K562 (cell line): ENCODE measurements around the gene ZFYVE28. TPM values are rescaled to one million over a fixed set of nuclear protein-coding genes. Genes with fewer than 3 reads are reported as not detected.
A peak's percentile ranks its signal among the peaks of the same experiment; 100 is the strongest.

Experiments used
- ATAC-seq: fragments of 200-7000 bp; cut with Tn5 transposase; 3 replicates; pipeline ENCODE4 v1.9.1; 2020; ENCODE audit warnings: moderate library complexity
- BruUV-seq: library from RNA; stranded (reverse); fragments of 400-500 nt; replicated peaks from 2 replicates; lab custom pipeline; 2021; lab: Mats Ljungman, UMichigan
- CTCF ChIA-PET: fragments of 300-600 bp; formaldehyde crosslinking; extraction: SDS; loops from one replicate; lab custom pipeline; 2021; ENCODE audit warnings: low intra/inter-chr PET ratio; lab: Yijun Ruan, JAX
- POLR2A ChIA-PET: fragments of 300-600, 350-650 bp; sonication (Branson Sonifier 250); formaldehyde crosslinking; extraction: SDS; loops from one replicate; lab custom pipeline; 2021; ENCODE audit warnings: antibody characterized with exemption, inconsistent platforms; lab: Yijun Ruan, JAX
- DNase-seq, 4 experiments: peaks; one replicate each; pipeline versions ENCODE4 v3.0.0 to v3.0.0-alpha.2; 2011 to 2018; ENCODE audit warnings: low spot score in 3 of 4, mixed read lengths in 3 of 4; ENCODE audit errors: extremely low read depth in 1 of 4
- FAIRE-seq: peaks from 2 replicates; lab custom pipeline; 2011; peaks lifted over from hg19 to GRCh38; lab: Jason Lieb, UNC
- H2AFZ ChIP-seq: 2 replicates; pipeline ENCODE4 v1.6.0; 2011; ENCODE audit warnings: low read depth, low read length, control low read depth, inconsistent platforms
- H3K27ac ChIP-seq: fragments of 200-600 bp; 3 replicates; pipeline ENCODE4 v1.8.0; 2011; ENCODE audit warnings: low read depth, mild to moderate bottlenecking, control low read depth, inconsistent platforms, low read length, moderate library complexity, mixed read lengths; ENCODE audit errors: extremely low read depth
- H3K27me3 ChIP-seq, 2 experiments: fragments of 300-600 bp in 1 of 2; 2 replicates in 1 of 2; 3 replicates in 1 of 2; pipeline versions ENCODE4 v1.6.0 to v1.8.0; 2011; ENCODE audit warnings: inconsistent platforms in 2 of 2, low read length in 2 of 2, mild to moderate bottlenecking in 1 of 2, mixed read lengths in 1 of 2, moderate library complexity in 1 of 2; ENCODE audit not compliant: control insufficient read depth in 2 of 2, insufficient read depth in 2 of 2
- H3K36me3 ChIP-seq: fragments of 300-600 bp; 3 replicates; pipeline ENCODE4 v1.8.0; 2011; ENCODE audit warnings: mild to moderate bottlenecking, low read length, inconsistent platforms; ENCODE audit not compliant: control insufficient read depth, insufficient read depth
- H3K4me1 ChIP-seq, 2 experiments: fragments of 200-600 bp in 1 of 2; replicated peaks in 1 of 2; 2 replicates in 1 of 2; 3 replicates in 1 of 2; pipeline versions ENCODE4 v1.5.1 to v1.8.0; 2011; ENCODE audit warnings: inconsistent platforms in 2 of 2, low read length in 2 of 2, mild to moderate bottlenecking in 1 of 2, mixed read lengths in 1 of 2, moderate library complexity in 1 of 2; ENCODE audit not compliant: control insufficient read depth in 2 of 2, insufficient read depth in 2 of 2
- H3K4me2 ChIP-seq: 2 replicates; pipeline ENCODE4 v1.6.1; 2011; ENCODE audit warnings: low read length, control low read depth, inconsistent platforms, mixed read lengths; ENCODE audit not compliant: insufficient read depth
- H3K4me3 ChIP-seq: fragments of 200-600 bp; sonication (generic), shearing (Covaris generic); 2 replicates; pipeline ENCODE4 v1.5.1; 2016; ENCODE audit warnings: control low read depth, inconsistent platforms
- H3K79me2 ChIP-seq: fragments of 200-600 bp; 3 replicates; pipeline ENCODE4 v1.8.0; 2011; ENCODE audit warnings: low read length, inconsistent platforms; ENCODE audit not compliant: control insufficient read depth, insufficient read depth
- H3K9ac ChIP-seq, 2 experiments: 2 replicates each; pipeline versions ENCODE4 v1.6.0 to v1.6.1; 2011; ENCODE audit warnings: low read depth in 2 of 2, low read length in 2 of 2, control low read depth in 1 of 2, inconsistent platforms in 1 of 2, mild to moderate bottlenecking in 1 of 2, mixed read lengths in 1 of 2; ENCODE audit not compliant: insufficient read depth in 1 of 2
- H3K9me1 ChIP-seq: one replicate; pipeline ENCODE4 v1.6.0; 2011; ENCODE audit warnings: inconsistent platforms, mild to moderate bottlenecking, low read length, moderate library complexity; ENCODE audit not compliant: control insufficient read depth, insufficient read depth
- H3K9me3 ChIP-seq: replicated peaks from 2 replicates; pipeline ENCODE4 v1.5.1; 2011; ENCODE audit warnings: low read depth, low read length, inconsistent platforms; ENCODE audit not compliant: control insufficient read depth, insufficient read depth
- H4K20me1 ChIP-seq: replicated peaks from 2 replicates; pipeline ENCODE4 v1.6.1; 2011; ENCODE audit warnings: low read length, inconsistent platforms, mixed read lengths; ENCODE audit not compliant: control insufficient read depth, insufficient read depth
- ARID1B ChIP-seq: fragments of 450-650 bp; IDR thresholded peaks from 2 replicates; pipeline ENCODE4 v1.6.1; 2016; ENCODE audit warnings: antibody characterized with exemption, mild to moderate bottlenecking, inconsistent platforms
- BCL6 ChIP-seq: fragments of 250-450 bp; sonication (Bioruptor Pico); IDR thresholded peaks from 2 replicates; pipeline ENCODE4 v1.4.0; 2020
- FOXP1 ChIP-seq: sonication (generic); formaldehyde crosslinking; IDR thresholded peaks from 2 replicates; pipeline ENCODE4 v1.8.0; 2022; ENCODE audit warnings: mild to moderate bottlenecking, missing genetic modification reagents
- GABPB2 ChIP-seq: fragments of 250-450 bp; sonication (Bioruptor Pico); conservative IDR thresholded peaks from 2 replicates; pipeline ENCODE4 v1.5.1; 2021; ENCODE audit warnings: mild to moderate bottlenecking
- IFI16 ChIP-seq: fragments of 250-450 bp; sonication (Bioruptor Pico); IDR thresholded peaks from 2 replicates; pipeline ENCODE4 v2.1.2; 2022; ENCODE audit warnings: mild to moderate bottlenecking, inconsistent platforms
- MED1 ChIP-seq: sonication (generic); formaldehyde crosslinking; IDR thresholded peaks from 2 replicates; pipeline ENCODE4 v1.8.1; 2023; ENCODE audit warnings: missing genetic modification reagents, borderline replicate concordance
- PATZ1 ChIP-seq: fragments of 250-450 bp; sonication (Bioruptor Pico); IDR thresholded peaks from 2 replicates; pipeline ENCODE4 v1.5.0; 2020; ENCODE audit warnings: mild to moderate bottlenecking, borderline replicate concordance
- PTBP1 ChIP-seq: fragments of 200-400 bp; formaldehyde crosslinking; IDR thresholded peaks from 2 replicates; pipeline ENCODE4 v1.6.1; 2017; ENCODE audit warnings: low read depth, low read length
- SMARCA4 ChIP-seq: fragments of 450-650 bp; IDR thresholded peaks from 2 replicates; pipeline ENCODE4 v1.6.1; 2016
- TAF1 ChIP-seq: IDR thresholded peaks from 2 replicates; pipeline ENCODE4 v1.6.1; 2011; ENCODE audit warnings: mild to moderate bottlenecking, low read length, moderate library complexity; ENCODE audit not compliant: insufficient read depth, control insufficient read depth, severe bottlenecking; ENCODE audit errors: extremely low read depth
- TCF3 ChIP-seq: sonication (generic); formaldehyde crosslinking; IDR thresholded peaks from 2 replicates; pipeline ENCODE4 v1.4.0; 2020; ENCODE audit warnings: mild to moderate bottlenecking, missing genetic modification reagents
- TEAD4 ChIP-seq, 2 experiments: sonication (generic) in 1 of 2; formaldehyde crosslinking in 1 of 2; IDR thresholded peaks; 2 replicates each; pipeline versions ENCODE4 v1.6.1 to v1.8.0; 2012 to 2022; ENCODE audit warnings: borderline replicate concordance in 1 of 2, inconsistent platforms in 1 of 2, low read length in 1 of 2, mild to moderate bottlenecking in 1 of 2, missing genetic modification reagents in 1 of 2
- XRCC5 ChIP-seq: fragments of 200-400 bp; formaldehyde crosslinking; IDR thresholded peaks from 2 replicates; pipeline ENCODE4 v1.6.1; 2017; ENCODE audit warnings: low read depth, mild to moderate bottlenecking, low read length
- ZBTB17 ChIP-seq: fragments of 450-650 bp; formaldehyde crosslinking; IDR thresholded peaks from 2 replicates; pipeline ENCODE4 v1.4.0; 2020; ENCODE audit warnings: mild to moderate bottlenecking
- ZC3H11A ChIP-seq: IDR thresholded peaks from 2 replicates; pipeline ENCODE4 v1.6.1; 2012; ENCODE audit warnings: low read depth, low read length, improper control_type of control experiment
- ZNF121 ChIP-seq: sonication (generic); formaldehyde crosslinking; conservative IDR thresholded peaks from 2 replicates; pipeline ENCODE4 v1.8.0; 2022; ENCODE audit warnings: missing genetic modification reagents
- ZNF174 ChIP-seq: fragments of 250-450 bp; sonication (Bioruptor Pico); IDR thresholded peaks from 2 replicates; pipeline ENCODE4 v1.4.0; 2020; ENCODE audit warnings: mild to moderate bottlenecking
- ZNF444 ChIP-seq: fragments of 250-450 bp; sonication (Bioruptor Pico); IDR thresholded peaks from 2 replicates; pipeline ENCODE4 v1.4.0; 2020; ENCODE audit warnings: mild to moderate bottlenecking, moderate library complexity
- ZNF740 ChIP-seq, 3 experiments: fragments of 200-800 bp in 1 of 3; sonication (Bioruptor generic) in 1 of 3; sonication (generic) in 1 of 3; formaldehyde crosslinking in 1 of 3; IDR thresholded peaks; 2 replicates each; pipeline versions ENCODE4 v1.6.1 to v1.8.0; 2016 to 2022; ENCODE audit warnings: mild to moderate bottlenecking in 2 of 3, missing compliant biosample characterization in 2 of 3, missing genetic modification characterization in 2 of 3, missing genetic modification reagents in 1 of 3
- WGBS: fragments of 100-300 bp; shearing (Covaris generic); methylation state at CpG from one replicate; pipeline ENCODE4 v1.1.6; 2016; ENCODE audit warnings: low coverage, mixed read lengths; ENCODE audit not compliant: insufficient coverage; ENCODE audit errors: missing lambda C conversion rate; 5-methylcytosine and 5-hydroxymethylcytosine counted together
- in situ Hi-C: fragments of 300-500 bp; cut with MboI; formaldehyde crosslinking; loops from 4 replicates; pipeline ENCODE4 v1.15.0; 2018; ENCODE audit warnings: inconsistent platforms, mixed read lengths
- intact Hi-C: fragments of 100-400 bp; cut with micrococcal nuclease; formaldehyde crosslinking; loops from 2 replicates; pipeline ENCODE4 v1.14.2; 2022
- polyA plus RNA-seq, 8 experiments: library from polyadenylated mRNA; depleted of rRNA in 4 of 8; stranded (reverse) in 5 of 8; unstranded in 3 of 8; fragments of >200 nt; fragmentation: Nextera tagmentation in 2 of 8; fragmentation: Illumina TruSeq in 1 of 8; extraction: Ambion mirVana in 2 of 8; extraction: Trizol in 1 of 8; gene quantifications; 2 replicates each; pipeline versions ENCODE4 v1.2.1 to v1.2.3, GENCODE V29; 2011 to 2014; ENCODE audit warnings: inconsistent platforms in 1 of 8, missing spikeins in 1 of 8
- total RNA-seq, 7 experiments: library from RNA; depleted of rRNA in 6 of 7; stranded (reverse); fragments of >200 nt in 6 of 7; fragmentation: Illumina TruSeq in 2 of 7; extraction: Trizol in 2 of 7; gene quantifications; 2 replicates each; pipeline versions ENCODE4 v1.2.1 to v1.2.3, GENCODE V29; 2011 to 2021; ENCODE audit warnings: low replicate concordance in 1 of 7

ZFYVE28 gene
- total and polyA plus RNA-seq, 9 of the 15 experiments (the other 6 are each of a cell fraction or from before 2014, with no cell fraction given) = 1.3 to 24.8 (median 8.9) TPM

- FAIRE-seq (peak; percentile 97), ATAC-seq (peak; percentile 99), DNase-seq (peak; percentile 94 to 96 (median 95))
- intact Hi-C loops = loop anchor here (1.0 kb wide), 2 partner anchors 198 to 221 kb away; no protein-coding TSS in a partner anchor
- in situ Hi-C loops = loop anchor here (10.0 kb wide), 1 partner anchor 217 kb away; no protein-coding TSS in a partner anchor
- Histone ChIP-seq H3K4me3 (no peak overlapping the region; the same call in 1 of the 2 replicates), H3K4me1 (peaks cover 4 to 44% of the 10 kb centered on the region in 2 experiments; a peak in 4 of 5 replicates), H3K27me3 (no peaks in the 10 kb centered on the region), H3K27ac (no peak overlapping the region), H2AFZ (peak overlapping the region; percentile 96), H3K79me2 (no peaks in the 10 kb centered on the region), H3K4me2 (peak overlapping the region; percentile 64), H4K20me1 (no peaks in the 10 kb centered on the region), H3K36me3 (no peaks in the 10 kb centered on the region), H3K9ac (peak overlapping the region in 1 of 2 experiments; percentile 69; a peak in 2 of 4 replicates), H3K9me3 (no peaks in the 10 kb centered on the region), H3K9me1 (no peaks in the 10 kb centered on the region)
- WGBS = 11% methylated on average over 12 of the region's 14 CpGs
- BruUV-seq = no TSS peak
- ChIA-PET CTCF (interaction anchor here (0.6 to 2.6 kb wide), 3 partner anchors 32 to 267 kb away, joined by 3 to 25 read pairs (median 6); no protein-coding TSS in a partner anchor), POLR2A (interaction anchor here (0.6 kb wide), 2 partner anchors 10 to 14 kb away, joined by 3 read pairs; no protein-coding TSS in a partner anchor)
- TF ChIP-seq GABPB2 = no peak
- TF ChIP-seq TAF1 = no peak
- no peak for TF ChIP-seq SMARCA4
- TF ChIP-seq ZNF121 (CRISPR knock-in tag) = no peak
- TF ChIP-seq FOXP1 (CRISPR knock-in tag) = no peak
- TF ChIP-seq TCF3 (CRISPR knock-in tag) = no peak; the same call in 1 of the 2 replicates
- TF ChIP-seq ZNF740 (CRISPR knock-in tag; IDR thresholded peaks at IDR 0.05) = no peak
- no peak for TF ChIP-seq ZNF740 (tag; IDR thresholded peaks at IDR 0.05)
- no peak for TF ChIP-seq PATZ1
- peak; percentile 90 for TF ChIP-seq XRCC5
- TF ChIP-seq MED1 (CRISPR knock-in tag) = no peak
- no peak for TF ChIP-seq BCL6 (CRISPR knock-in tag)
- no peak for TF ChIP-seq PTBP1
- TF ChIP-seq ZNF174 (CRISPR knock-in tag) = no peak
- TF ChIP-seq ZNF444 (CRISPR knock-in tag) = no peak
- no peak for TF ChIP-seq ARID1B
- TF ChIP-seq IFI16 (CRISPR knock-in tag) = no peak
- TF ChIP-seq TEAD4 (IDR thresholded peaks at IDR 0.05; ENCODE audit: low read length) = no peak
- no peak for TF ChIP-seq TEAD4 (CRISPR knock-in tag; IDR thresholded peaks at IDR 0.05; ENCODE audit: borderline replicate concordance)
- 0 out of 2 replicates have a peak, but pooled peaks have one; percentile 56 for TF ChIP-seq ZC3H11A
- no peak for TF ChIP-seq ZBTB17
Measured at GRCh38 chr4:2441393-2442174, 23.1 kb upstream of the ZFYVE28 start.
